Pancreas (tissue), 10 donors: ENCODE measurements around the gene ACADVL. TPM values are rescaled to one million over a fixed set of nuclear protein-coding genes. Genes with fewer than 3 reads are reported as not detected.

Experiments used
- ATAC-seq, 4 donors: fragments of 200-7000 bp; cut with Tn5 transposase; one replicate each; pipeline versions ENCODE4 v1.8.0 to v1.9.1; 2020; ENCODE audit warnings: mild to moderate bottlenecking in 4 of 4, moderate library complexity in 4 of 4
- DNase-seq, 6 donors: peaks; one replicate each; pipeline ENCODE4 v3.0.0-alpha.2; 2020
- FAIRE-seq: peaks from 2 replicates; lab custom pipeline; 2012; peaks lifted over from hg19 to GRCh38; lab: Jason Lieb, UNC
- H3K27ac ChIP-seq, 4 donors: fragments of 200-600 bp; sonication (generic); 1 replicate in 3 of 4; 2 replicates in 1 of 4; pipeline versions ENCODE4 v1.5.0 to v1.8.0; 2020
- H3K27me3 ChIP-seq, 4 donors: fragments of 200-600 bp; one replicate each; pipeline ENCODE4 v1.8.0; 2021
- H3K36me3 ChIP-seq, 3 donors: fragments of 200-600 bp; sonication (generic) in 1 of 3; one replicate each; pipeline versions ENCODE4 v1.5.0 to v1.8.0; 2020 to 2021
- H3K4me1 ChIP-seq, 3 donors: fragments of 200-600 bp; one replicate each; pipeline ENCODE4 v1.8.0; 2021
- H3K4me3 ChIP-seq, 4 donors: fragments of 200-600 bp; sonication (generic) in 2 of 4; one replicate each; pipeline versions ENCODE4 v1.5.0 to v1.8.0; 2020 to 2021
- H3K9me3 ChIP-seq, 4 donors: fragments of 200-600 bp; one replicate each; pipeline ENCODE4 v1.8.0; 2021
- WGBS, 2 donors: extraction: QIAGEN DNeasy Blood & Tissue Kit; methylation state at CpG; one replicate each; pipeline ENCODE4 v1.1.7; 2013; 5-methylcytosine and 5-hydroxymethylcytosine counted together
- intact Hi-C, 3 donors: fragments of 100-400 bp; cut with DNase I; formaldehyde crosslinking; loops; one replicate each; pipeline versions ENCODE4 v1.11.1 to v1.14.2; 2022
- polyA plus RNA-seq, 2 donors: library from polyadenylated mRNA; stranded (reverse); fragments of 200-250 nt; gene quantifications; one replicate each; pipeline ENCODE4 v1.2.3, GENCODE V29; 2013
- total RNA-seq, 6 donors: library from RNA; stranded (reverse); fragmentation: NEBNext Ultra II Directional in 4 of 6; extraction: Animal tissue kit (Norgen Biotek cat#: 25700) in 4 of 6; gene quantifications; one replicate each; pipeline versions ENCODE4 v1.2.1 to v1.2.4, GENCODE V29; 2021 to 2023
- TF ChIP-seq, protein P1 (sequence below), 4 donors: fragments of 200-600 bp; sonication (generic) in 3 of 4; IDR thresholded peaks; one replicate each; pipeline versions ENCODE4 v1.5.0 to v1.8.0; 2021; ENCODE audit warnings: antibody characterized with exemption in 4 of 4
- donor health status: healthy with polysubstance abuse.
- donor health status: DM: no; HTN: no; CAD: no; lungs with moderate emphysema.
- donor health status: DM: no; HTN: no; CAD: no.
- donor health status: control.
- donor health status: control.
- donor health status: Bipolar disorder and iron deficiency.
- donor health status: DM: yes; HTN: yes; CAD: no.
- donor health status: DM: no; HTN: no; CAD: no.
- donor health status: DM: no; HTN: no; CAD: no.
- donor health status: DM: yes; HTN: yes; CAD: no.

ACADVL gene
- total and polyA plus RNA-seq, 8 donors: 447 to 3,251 (median 629) TPM

DNA sequence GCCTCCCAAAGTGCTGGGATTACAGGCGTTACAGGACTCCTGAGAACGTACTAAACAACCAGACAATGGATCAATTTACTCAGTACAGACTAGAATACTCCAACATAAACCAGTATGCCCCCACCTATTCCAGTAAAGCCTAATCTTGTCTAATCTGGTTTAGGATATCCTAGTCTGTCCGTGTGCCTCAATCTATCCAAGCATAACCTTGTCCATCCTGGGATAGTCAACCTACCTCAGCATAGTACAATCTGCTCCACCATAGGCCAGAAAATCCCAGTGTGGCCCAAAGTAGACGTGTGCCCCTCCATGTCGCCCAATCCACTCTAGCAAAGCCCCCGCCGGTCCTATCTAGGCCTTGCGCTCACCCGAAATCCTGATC, 14.0 kb downstream of the ACADVL start:
- ATAC-seq (peak in 2 of 4 donors; percentile 6), FAIRE-seq (no peak), DNase-seq (no peak)
- H3K4me1 ChIP-seq: peaks cover 3 to 34% (median 3%) of the 10 kb centered on the region in 3 donors
- H3K36me3 ChIP-seq: peaks cover 0 to 14% (median 9%) of the 10 kb centered on the region in 3 donors
- WGBS, 2 donors: 0% methylated on average over 9 of the region's 9 CpGs
- no peaks in the 10 kb centered on the region for H3K9me3 ChIP-seq
- TF ChIP-seq, protein P1, sequence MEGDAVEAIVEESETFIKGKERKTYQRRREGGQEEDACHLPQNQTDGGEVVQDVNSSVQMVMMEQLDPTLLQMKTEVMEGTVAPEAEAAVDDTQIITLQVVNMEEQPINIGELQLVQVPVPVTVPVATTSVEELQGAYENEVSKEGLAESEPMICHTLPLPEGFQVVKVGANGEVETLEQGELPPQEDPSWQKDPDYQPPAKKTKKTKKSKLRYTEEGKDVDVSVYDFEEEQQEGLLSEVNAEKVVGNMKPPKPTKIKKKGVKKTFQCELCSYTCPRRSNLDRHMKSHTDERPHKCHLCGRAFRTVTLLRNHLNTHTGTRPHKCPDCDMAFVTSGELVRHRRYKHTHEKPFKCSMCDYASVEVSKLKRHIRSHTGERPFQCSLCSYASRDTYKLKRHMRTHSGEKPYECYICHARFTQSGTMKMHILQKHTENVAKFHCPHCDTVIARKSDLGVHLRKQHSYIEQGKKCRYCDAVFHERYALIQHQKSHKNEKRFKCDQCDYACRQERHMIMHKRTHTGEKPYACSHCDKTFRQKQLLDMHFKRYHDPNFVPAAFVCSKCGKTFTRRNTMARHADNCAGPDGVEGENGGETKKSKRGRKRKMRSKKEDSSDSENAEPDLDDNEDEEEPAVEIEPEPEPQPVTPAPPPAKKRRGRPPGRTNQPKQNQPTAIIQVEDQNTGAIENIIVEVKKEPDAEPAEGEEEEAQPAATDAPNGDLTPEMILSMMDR (IDR thresholded peaks at IDR 0.05): no peak
- intact Hi-C loops: no loop called here
- H3K27me3 ChIP-seq: no peaks in the 10 kb centered on the region
- H3K27ac ChIP-seq: peak overlapping the region; percentile 63 to 87 (median 80)
- peak overlapping the region; percentile 59 to 92 (median 79) for H3K4me3 ChIP-seq

DNA sequence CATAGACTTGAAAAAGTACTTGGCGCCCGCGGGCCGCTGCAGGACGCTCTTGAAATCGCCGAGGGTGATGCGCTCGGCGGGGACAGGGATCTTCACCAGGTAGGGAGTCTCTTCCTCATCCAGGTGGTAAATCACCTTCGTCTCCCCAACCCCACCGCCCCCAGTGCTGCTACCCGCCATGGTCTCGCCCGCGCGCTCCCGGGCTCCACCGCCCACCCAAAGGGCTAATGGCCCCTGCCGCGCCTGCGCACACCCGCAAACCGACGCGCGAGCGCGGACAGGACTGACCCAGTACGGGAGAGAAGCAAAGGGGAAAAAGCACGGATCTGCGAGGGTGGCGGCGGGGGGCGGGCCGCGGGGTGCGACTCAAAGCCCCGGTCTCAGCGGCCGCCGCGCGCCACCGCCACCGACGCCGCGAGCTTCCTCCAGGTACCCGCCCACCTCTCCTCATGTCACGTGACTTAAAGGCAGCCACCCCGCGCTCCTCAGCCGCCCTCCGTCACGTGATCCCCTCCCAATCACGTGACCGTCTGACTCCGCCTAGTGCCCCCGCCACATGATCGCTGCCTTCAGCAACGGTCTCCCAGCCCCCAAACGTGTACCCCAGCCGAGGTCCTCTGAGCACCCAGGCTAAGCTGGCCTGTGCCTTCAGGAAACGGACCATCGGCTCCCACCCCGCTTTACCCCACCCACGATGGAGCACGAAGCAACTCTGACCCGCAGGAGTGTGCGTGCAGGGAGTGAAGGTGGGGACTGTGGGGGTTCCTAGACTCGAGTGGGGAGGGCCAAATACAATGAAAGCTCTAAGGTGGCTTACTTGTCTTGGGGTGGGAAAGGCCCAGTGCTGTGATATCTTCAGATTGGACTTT, 14.6 kb downstream of the ACADVL start, which contains the start of gene DVL2:
TSS of gene DVL2 (minus strand) at position 435 of the 869 bp plus-strand sequence. CDS start at position 180, 255 bp downstream.
- peaks cover 3 to 34% (median 3%) of the 10 kb centered on the region in 3 donors for H3K4me1 ChIP-seq
- FAIRE-seq: no peak
- WGBS, 2 donors: 0% methylated on average over 72 of the region's 72 CpGs

DNA sequence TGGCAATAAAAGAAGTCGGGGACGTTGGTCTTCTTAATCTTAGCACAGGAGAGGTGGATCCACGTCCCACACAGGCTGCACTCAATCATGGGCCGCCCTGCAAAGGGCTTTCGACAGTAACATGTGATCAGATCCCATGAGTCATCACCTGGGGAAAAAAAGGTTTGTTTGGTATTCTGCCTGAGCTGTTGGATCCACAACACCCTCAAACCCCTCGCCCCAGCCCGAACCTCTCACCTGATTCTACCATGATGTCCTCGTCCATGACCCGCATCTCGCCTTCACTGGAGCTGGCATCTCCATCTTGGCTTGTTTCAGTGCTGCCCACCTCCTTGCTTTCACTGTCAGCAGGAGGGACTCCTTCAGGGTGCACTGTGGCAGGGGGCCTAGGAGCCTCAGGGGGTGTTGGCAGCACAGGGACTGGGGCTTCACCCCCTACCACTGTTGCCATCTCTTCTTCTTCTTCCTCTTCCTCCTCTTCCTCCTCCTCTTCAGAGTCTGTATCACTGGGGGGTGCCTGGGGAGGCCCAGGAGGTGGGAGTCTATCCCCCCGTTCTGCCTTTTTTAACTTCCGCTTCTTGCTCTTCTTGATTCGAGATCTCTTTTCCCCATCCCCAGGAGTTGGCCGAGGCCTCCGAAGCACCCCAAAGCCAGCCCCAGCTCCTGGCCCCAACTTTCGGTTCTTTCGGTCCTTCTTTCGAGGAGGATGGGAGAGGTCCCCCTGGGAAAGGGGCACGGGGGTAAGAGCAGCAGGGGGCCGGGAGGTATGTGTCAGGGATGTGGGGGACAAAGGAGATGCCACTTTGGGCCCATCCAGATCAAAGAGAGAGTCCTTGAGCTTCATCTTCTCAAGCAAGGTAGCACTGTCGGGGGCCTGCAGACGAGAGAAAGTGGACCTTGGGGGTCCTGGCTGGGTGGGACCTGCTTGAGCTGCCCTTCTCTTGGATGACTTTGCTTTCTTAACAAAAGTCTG, 16.2 kb downstream of the ACADVL start:
- intact Hi-C loops: no loop called here
- FAIRE-seq: no peak
- Histone ChIP-seq H3K4me3 (no peak overlapping the region), H3K27me3 (no peaks in the 10 kb centered on the region), H3K4me1 (peaks cover 15 to 46% (median 16%) of the 10 kb centered on the region in 3 donors), H3K9me3 (no peaks in the 10 kb centered on the region), H3K27ac (no peak overlapping the region), H3K36me3 (peaks cover 0 to 3% (median 0%) of the 10 kb centered on the region in 3 donors)
- no peak for ATAC-seq
- WGBS, 2 donors: 75 to 77% methylated on average over 22 of the region's 22 CpGs
- peak in 4 of 6 donors; percentile 19 to 45 (median 43) for DNase-seq
- TF ChIP-seq, protein P1 (IDR thresholded peaks at IDR 0.05): no peak

More for the DNA sequence above, 14.6 kb downstream of the ACADVL start, which contains the start of gene DVL2:
- ATAC-seq (peak; percentile 61 to 74 (median 67)), DNase-seq (peak; percentile 95 to 98 (median 96))
- intact Hi-C loops: no loop called here
- H3K27me3 ChIP-seq: no peaks in the 10 kb centered on the region
- no peaks in the 10 kb centered on the region for H3K9me3 ChIP-seq
- TF ChIP-seq, protein P1 (IDR thresholded peaks at IDR 0.05): no peak
- peaks cover 0 to 8% (median 4%) of the 10 kb centered on the region in 3 donors for H3K36me3 ChIP-seq
- peak within 1 kb of the TSS; percentile 63 to 87 (median 80) for H3K27ac ChIP-seq
- H3K4me3 ChIP-seq: peak within 1 kb of the TSS; percentile 59 to 92 (median 79)

DNA sequence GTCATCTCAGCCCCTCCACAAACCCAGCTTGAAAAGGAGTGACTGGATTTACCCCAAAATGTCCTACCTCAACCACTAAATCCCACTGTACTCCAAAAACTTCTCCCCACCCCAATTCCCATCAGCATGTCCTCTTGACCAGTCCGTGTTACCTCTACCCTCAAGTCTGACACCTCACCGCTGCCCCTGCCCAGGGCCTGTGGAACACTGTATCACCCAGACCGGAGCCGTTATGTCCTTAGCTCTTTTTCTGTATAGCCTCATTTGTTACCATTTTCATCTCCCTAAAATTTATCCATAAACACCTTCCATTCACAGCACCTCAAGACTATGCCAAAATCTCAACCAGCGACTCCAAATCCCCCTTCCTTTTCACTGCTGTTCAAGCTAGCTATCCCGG, 17.1 kb downstream of the ACADVL start:
- Histone ChIP-seq H3K27me3 (no peaks in the 10 kb centered on the region), H3K4me3 (no peak overlapping the region), H3K4me1 (peaks cover 17 to 47% (median 17%) of the 10 kb centered on the region in 3 donors), H3K9me3 (no peaks in the 10 kb centered on the region), H3K36me3 (peaks cover 0 to 3% (median 0%) of the 10 kb centered on the region in 3 donors), H3K27ac (peak overlapping the region in 3 of 4 donors; percentile 67 to 88 (median 86))
- ATAC-seq (no peak), FAIRE-seq (no peak), DNase-seq (peak in 1 of 6 donors; percentile 17)
- intact Hi-C loops: no loop called here
- 79 to 85% methylated on average over 6 of the region's 6 CpGs for WGBS, 2 donors
- TF ChIP-seq, protein P1 (IDR thresholded peaks at IDR 0.05): no peak
